ENCODE results near the gene C15orf62.

DNA sequence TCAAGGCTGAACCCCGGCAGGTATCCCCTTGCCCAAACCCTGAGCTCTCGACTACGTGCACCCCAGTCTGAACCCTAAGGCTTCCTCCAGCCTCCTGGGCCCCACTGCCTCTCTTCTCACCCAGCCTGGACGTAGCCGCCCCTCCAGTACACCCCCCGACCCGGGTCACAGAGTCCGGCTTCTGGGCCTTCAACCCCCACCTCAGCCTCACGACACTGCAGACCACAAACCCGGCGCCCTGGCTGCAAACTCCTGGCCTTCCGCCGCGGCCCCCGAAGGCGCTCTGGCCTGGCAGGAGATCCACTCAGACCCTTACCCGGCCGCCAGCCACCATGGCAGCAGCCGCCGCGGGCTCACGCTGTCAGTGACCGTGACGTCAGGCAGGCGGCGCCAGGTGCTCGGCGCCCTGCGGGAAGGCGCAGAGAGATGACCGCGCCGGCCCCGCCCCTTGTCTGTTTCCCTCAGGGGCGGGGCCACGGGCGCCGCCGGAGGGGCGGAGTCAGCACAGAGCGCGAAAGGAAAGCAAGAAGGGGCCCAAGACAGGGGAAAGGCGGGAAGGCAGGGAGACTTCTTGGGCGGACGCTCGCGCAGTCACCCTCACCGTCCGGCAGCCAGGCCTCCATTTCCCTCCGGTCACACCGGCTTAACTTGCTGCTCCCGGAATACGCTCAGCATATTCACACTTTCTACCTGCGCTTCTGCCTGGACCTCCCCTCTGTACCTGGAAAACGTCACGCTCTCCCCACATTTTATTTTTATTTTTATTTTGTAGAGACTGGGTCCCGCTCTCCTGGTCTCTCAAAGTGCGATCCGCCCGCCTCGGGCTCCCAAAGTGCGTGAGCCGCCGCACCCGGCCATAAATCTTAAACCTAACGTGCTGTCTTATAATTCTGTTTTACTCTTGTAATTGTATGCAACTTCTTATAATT is 14.6 kb upstream of the C15orf62 start, which contains the start of gene RMDN3:
- TF ChIP-seq CTCF (tag by site-specific recombination; IDR thresholded peaks at IDR 0.05) (0 out of 2 replicates have a peak, but pooled peaks have one; percentile 9), ZNF549 (tag by site-specific recombination; IDR thresholded peaks at IDR 0.05) (no peak), ZNF350 (tag by site-specific recombination; IDR thresholded peaks at IDR 0.05) (no peak), MEIS1 (CRISPR knock-in tag; IDR thresholded peaks at IDR 0.05; ENCODE audit: borderline replicate concordance) (no peak), ZNF274 (IDR thresholded peaks at IDR 0.05; ENCODE audit: low read length) (no peak), ZNF274 (tag by site-specific recombination; IDR thresholded peaks at IDR 0.05; ENCODE audit: borderline replicate concordance) (no peak), KLF9 (tag by site-specific recombination; IDR thresholded peaks at IDR 0.05; ENCODE audit: low read depth) (peak; percentile 86), ZNF837 (tag by site-specific recombination; IDR thresholded peaks at IDR 0.05) (no peak)
- TF ChIP-seq, protein P1, sequence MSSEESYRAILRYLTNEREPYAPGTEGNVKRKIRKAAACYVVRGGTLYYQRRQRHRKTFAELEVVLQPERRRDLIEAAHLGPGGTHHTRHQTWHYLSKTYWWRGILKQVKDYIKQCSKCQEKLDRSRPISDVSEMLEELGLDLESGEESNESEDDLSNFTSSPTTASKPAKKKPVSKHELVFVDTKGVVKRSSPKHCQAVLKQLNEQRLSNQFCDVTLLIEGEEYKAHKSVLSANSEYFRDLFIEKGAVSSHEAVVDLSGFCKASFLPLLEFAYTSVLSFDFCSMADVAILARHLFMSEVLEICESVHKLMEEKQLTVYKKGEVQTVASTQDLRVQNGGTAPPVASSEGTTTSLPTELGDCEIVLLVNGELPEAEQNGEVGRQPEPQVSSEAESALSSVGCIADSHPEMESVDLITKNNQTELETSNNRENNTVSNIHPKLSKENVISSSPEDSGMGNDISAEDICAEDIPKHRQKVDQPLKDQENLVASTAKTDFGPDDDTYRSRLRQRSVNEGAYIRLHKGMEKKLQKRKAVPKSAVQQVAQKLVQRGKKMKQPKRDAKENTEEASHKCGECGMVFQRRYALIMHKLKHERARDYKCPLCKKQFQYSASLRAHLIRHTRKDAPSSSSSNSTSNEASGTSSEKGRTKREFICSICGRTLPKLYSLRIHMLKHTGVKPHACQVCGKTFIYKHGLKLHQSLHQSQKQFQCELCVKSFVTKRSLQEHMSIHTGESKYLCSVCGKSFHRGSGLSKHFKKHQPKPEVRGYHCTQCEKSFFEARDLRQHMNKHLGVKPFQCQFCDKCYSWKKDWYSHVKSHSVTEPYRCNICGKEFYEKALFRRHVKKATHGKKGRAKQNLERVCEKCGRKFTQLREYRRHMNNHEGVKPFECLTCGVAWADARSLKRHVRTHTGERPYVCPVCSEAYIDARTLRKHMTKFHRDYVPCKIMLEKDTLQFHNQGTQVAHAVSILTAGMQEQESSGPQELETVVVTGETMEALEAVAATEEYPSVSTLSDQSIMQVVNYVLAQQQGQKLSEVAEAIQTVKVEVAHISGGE (tag by site-specific recombination; conservative IDR thresholded peaks at IDR 0.05; ENCODE audit: low read depth) = peak; percentile 52; the same call in 1 of the 2 replicates

All from HEK293 (cell line).